ENCODE results near the gene CUX1.

Gene CUX1

GRCh38 chr7:101940830-101941229, 123.4 kb downstream of the CUX1 start:
- DNase-seq: no peak

- DNase-seq: no peak
Measured at GRCh38 chr7:101941481-101942383, 124.3 kb downstream of the CUX1 start.

- no peak for DNase-seq
Measured at GRCh38 chr7:101942603-101943210, 125.3 kb downstream of the CUX1 start.

GRCh38 chr7:101943306-101943705, 125.9 kb downstream of the CUX1 start:
- DNase-seq: no peak

GRCh38 chr7:101943889-101944600, 126.6 kb downstream of the CUX1 start:
- no peak for DNase-seq

- no peak for DNase-seq
Measured at GRCh38 chr7:101944611-101945010, 127.2 kb downstream of the CUX1 start.

- no peak for DNase-seq
Measured at GRCh38 chr7:101945034-101945758, 127.8 kb downstream of the CUX1 start.

- no peak for DNase-seq
Measured at GRCh38 chr7:101947899-101948298, 130.5 kb downstream of the CUX1 start.

GRCh38 chr7:101948650-101949049, 131.2 kb downstream of the CUX1 start:
- no peak for DNase-seq

- DNase-seq: no peak
Measured at GRCh38 chr7:101950450-101951119, 133.2 kb downstream of the CUX1 start.

- no peak for DNase-seq
Measured at GRCh38 chr7:101951757-101952156, 134.3 kb downstream of the CUX1 start.

GRCh38 chr7:101952355-101953247, 135.2 kb downstream of the CUX1 start:
- no peak for DNase-seq

GRCh38 chr7:101953248-101953819, 135.9 kb downstream of the CUX1 start:
- DNase-seq: no peak

- no peak for DNase-seq
Measured at GRCh38 chr7:101954499-101954898, 137.1 kb downstream of the CUX1 start.

- DNase-seq: no peak
Measured at GRCh38 chr7:101956130-101956529, 138.7 kb downstream of the CUX1 start.

GRCh38 chr7:101957744-101958525, 140.5 kb downstream of the CUX1 start:
- DNase-seq: no peak

- no peak for DNase-seq
Measured at GRCh38 chr7:101959342-101959741, 141.9 kb downstream of the CUX1 start.

- no peak for DNase-seq
Measured at GRCh38 chr7:101959829-101960228, 142.4 kb downstream of the CUX1 start.

GRCh38 chr7:101960323-101960722, 142.9 kb downstream of the CUX1 start:
- DNase-seq: no peak
